T follicular helper cell (primary cell): ENCODE measurements around the gene MAP2K6.

ENCODE experiments used
- DNase-seq: peaks from one replicate; pipeline ENCODE4 v3.0.0-alpha.2; 2020; ENCODE audit warnings: low read depth
- total RNA-seq, 2 experiments: gene quantifications; one replicate each; lab custom pipeline; 2026; lab: John Stamatoyannopoulos, UW

MAP2K6 gene
- 0.83 to 16.6 reads per million in 2 experiments for total RNA-seq

DNA sequence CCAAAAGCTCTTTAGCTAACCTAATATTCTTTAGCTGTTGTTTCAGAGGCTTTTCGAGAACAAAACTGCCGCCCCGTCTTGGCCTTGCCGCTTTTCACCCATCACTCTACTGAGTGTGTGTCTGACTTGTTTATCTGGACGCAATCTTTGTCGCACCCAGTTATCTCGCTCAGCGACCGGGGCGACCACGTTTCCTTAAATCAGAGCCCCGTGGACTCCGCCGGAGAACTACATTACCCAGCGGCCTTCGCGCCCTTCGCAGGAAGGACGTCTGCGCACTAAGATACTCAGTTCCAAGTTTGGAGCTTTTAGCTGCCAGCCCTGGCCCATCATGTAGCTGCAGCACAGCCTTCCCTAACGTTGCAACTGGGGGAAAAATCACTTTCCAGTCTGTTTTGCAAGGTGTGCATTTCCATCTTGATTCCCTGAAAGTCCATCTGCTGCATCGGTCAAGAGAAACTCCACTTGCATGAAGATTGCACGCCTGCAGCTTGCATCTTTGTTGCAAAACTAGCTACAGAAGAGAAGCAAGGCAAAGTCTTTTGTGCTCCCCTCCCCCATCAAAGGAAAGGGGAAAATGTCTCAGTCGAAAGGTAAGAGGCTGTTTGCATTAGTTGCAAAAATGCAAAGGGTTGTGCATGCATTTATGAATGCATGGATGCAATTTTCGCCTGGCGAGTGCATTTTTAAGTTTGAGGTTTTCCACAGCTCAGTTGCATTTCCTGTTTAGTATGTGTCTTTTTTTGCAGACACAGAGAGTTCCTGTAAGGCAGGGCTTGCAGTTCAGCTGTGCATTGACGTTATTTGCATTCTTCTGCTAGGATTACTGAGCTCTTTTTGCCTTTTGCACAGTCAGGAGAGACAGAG lies at the start of gene MAP2K6:
TSS of gene MAP2K6 (plus strand) at position 290 of the 867 bp plus-strand sequence. CDS start at position 578, 288 bp downstream.
- peak; percentile 73 for DNase-seq

DNA sequence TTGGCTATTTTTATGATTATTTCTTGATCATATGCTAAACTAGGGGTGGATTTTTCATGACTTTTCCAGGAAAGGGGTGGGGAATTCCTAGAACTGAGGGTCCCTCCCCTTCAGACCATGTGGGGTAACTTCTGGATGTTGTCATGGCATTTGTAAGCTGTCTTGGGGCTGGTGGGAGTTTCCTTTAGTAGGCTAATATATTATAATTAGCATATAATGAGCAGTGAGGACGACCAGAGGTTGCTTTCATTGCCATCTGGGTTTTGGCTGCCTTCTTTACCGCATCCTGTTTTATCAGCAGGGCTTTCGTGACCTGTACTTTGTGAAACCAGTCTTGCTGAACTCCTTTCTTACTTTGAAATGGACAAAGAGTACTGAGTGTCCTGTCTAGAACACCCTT lies 47.2 kb upstream of the MAP2K6 start:
- DNase-seq = no peak

DNA sequence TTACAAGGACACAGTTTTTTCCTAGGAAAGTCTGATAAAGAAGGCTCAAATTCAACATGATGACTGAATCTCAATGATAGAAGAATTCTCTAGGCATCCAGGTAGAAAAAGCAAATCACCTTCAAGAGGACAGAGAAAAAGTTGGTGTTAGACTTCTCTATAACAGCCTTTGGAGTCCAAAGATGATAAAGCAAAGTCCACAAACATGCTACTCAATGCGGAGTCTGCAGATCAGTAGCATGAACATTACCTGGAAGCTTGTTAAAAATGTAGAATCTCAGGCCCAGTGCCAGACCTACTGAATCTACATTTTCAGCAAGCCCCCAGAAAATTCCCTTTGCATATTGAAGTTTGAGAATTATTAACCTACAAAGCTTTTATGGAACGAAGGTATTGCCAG lies 41.4 kb upstream of the MAP2K6 start:
- no peak for DNase-seq

DNA sequence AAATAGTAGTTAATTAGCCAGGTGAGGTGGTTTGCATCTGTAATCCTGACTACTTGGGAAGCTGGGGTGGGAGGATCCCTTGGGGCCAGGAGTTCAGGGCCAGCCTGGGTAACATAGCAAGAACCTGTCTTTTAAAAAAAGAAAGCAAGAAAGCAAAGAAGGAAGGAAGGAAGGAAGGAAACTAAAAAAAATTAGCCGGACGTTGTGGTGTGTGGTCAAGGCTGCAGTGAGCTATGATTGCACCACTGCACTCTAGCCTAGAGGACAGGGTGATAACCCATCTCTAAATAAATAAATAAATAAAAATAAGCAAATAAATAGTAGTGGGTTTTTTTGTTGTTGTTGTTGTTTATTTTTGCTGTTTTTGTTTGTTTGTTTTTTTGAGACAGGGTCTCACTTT lies 39.3 kb upstream of the MAP2K6 start:
- no peak for DNase-seq

DNA sequence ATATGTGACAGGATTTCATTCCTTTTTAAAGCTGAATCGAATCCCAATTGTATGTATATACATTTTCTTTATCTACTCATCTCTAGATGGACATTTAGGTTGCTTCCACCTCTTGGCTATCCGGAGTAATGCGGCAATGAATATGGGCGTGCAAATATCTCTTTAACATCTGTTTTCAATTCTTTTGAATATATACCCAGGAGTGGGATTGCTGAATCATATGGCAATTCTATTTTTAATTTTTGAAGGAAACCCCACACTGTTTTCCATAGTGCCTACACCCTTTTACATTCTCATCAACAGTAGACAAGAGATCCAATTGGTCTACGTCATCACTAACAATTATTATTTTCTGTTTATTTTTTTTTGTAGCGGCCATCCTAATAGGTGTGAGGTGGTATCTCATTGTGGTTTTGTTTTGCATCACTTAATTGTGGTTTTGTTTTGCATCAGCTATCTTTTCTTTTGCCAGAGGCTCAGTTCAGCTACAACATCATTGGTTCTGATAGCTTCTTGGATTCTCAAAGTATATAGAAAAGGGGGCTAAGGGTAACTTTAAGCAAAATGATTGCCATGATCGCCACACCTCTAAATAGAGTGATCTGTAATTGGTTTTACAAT lies 25.6 kb upstream of the MAP2K6 start:
- no peak for DNase-seq

GRCh38 chr17:69390795-69391501 lies 23.5 kb upstream of the MAP2K6 start:
- DNase-seq = no peak

DNA sequence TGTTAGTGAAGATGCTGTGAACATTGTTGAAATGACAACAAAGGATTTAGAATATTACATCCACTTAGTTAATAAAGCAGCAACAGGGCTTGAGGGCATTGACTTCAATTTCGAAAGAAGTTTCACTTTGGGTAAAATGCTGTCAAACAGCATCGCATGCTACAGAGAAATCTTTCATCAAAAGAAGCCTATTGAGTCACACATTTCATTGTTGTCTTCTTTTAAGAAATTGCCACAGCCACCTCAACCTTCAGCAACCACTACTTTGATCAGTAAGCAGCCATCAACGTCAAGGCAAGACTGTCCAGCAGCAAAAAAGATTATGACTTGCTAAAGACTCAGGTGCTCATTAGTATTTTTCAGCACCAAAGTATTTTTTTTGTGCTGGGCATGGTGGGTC lies 13.2 kb upstream of the MAP2K6 start:
- DNase-seq = no peak

DNA sequence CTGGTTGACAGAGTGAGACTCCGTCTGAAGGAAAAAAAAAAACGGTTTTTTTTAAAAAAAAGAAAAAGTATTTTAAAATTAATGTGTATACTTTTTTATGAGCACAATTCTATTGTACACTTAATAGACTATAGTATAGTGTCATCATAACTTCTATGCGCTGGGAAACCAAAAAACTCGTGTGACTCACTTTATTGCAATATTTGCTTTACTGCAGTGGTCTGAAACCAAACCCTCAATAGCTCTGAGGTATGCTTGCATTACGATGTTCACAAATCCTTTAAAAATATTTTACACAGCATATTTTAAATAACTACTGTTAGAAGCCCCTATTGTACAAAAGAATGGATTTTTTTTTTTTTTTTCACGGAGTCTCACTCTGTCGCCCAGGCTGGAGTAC lies 12.4 kb upstream of the MAP2K6 start:
- no peak for DNase-seq

DNA sequence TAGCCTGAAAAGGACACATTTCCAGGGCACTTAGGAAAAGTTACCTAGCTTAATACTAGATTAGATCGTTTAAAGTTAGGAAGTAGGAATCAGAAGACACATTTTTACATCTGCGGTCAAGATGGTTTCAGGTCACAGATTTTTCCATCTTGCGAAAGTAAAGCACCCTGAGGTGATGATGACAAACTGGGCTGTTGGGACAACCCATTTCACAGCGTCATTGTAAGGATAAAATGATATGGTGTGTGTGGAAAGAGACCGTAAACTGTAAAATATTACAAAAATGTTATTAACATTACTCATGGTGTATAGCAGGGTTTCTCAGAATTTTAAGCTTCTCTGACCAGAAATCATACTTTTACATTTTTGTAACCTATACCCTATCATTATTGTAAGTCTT lies 10.1 kb upstream of the MAP2K6 start:
- DNase-seq = no peak

DNA sequence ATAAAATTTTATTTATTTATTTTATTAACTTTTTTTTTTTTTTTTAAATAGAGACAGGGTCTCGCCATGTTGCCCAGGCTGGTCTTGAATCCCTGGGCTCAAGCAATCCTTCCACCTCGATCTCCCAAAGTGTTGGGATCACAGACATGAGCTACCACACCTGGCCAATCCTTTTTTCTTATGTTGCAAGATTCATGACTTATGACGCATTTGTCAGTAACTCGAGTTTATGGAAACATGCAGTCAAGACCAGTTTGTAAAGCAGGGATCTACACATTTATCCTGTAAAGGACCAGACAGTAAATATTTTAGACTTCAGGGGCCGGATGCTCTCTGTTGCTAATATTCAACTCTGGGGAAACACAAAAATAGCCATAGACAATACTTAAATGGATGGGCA lies 9.4 kb upstream of the MAP2K6 start:
- DNase-seq = no peak

- no peak for DNase-seq
Measured at GRCh38 chr17:69406941-69407340, 7.6 kb upstream of the MAP2K6 start.

DNA sequence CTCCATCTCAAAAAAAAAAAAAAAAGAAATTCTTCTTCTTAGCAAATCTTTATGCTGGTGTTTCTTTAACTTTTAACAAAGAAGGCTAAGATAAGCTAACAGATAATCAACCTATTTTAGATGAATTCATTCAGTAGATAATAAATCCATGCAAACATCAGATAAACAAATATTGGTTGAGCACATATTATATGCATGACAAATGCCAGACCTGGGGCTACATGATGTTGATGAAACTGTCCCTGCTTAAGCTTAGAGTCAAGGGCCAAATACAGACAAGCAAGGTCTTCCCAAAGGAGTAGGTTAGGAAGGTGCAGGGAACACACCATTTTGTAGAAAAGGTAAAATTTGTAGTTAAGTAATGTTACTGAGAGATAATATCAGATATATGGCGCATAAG lies 6.7 kb upstream of the MAP2K6 start:
- DNase-seq = no peak

- DNase-seq = no peak
Measured at GRCh38 chr17:69410671-69411070, 3.8 kb upstream of the MAP2K6 start.

DNA sequence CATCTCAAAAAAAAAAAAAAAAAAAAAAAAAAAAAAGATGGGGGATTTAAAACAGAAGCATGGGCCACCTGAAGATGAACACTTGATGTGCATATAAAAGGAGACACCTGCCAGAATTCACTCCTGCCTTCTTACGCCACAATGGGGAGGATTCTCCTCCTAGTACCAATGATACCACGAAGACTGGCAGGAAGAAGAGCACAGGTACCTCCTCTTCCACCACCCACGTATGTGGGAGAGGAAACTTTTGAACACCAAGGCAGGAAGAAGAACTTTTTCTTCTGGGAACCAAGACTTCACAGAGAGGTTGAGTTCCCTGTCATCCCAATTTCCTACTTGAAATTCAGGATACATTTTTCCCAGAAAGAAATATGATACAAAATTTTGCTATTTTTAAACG lies 2.7 kb upstream of the MAP2K6 start:
- DNase-seq = no peak

- DNase-seq = no peak
Measured at GRCh38 chr17:69412251-69412671, 2.2 kb upstream of the MAP2K6 start.

DNA sequence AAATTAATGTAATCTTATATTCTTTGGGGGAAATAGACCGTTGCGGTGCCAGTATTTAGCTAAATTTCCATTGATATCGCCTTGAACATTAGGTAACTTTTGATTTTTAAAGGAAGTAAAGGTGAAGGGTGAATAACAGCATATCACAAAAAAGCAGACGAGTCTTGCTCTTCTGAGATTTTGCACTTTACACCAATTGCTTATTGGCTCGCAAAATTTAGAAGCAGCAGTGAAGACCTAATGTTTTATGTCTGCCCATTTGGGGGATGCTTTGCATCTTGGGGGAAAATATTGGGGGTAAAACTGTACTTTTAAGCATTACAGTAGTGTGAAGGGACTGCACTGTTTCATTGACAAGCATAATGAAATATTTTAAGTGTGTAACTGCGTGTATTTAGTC lies 934 bp downstream of the MAP2K6 start:
- DNase-seq = no peak

- no peak for DNase-seq
Measured at GRCh38 chr17:69417545-69418483, 3.3 kb downstream of the MAP2K6 start.

- DNase-seq = no peak
Measured at GRCh38 chr17:69418535-69418934, 4.0 kb downstream of the MAP2K6 start.

GRCh38 chr17:69423450-69423849 lies 9.0 kb downstream of the MAP2K6 start:
- no peak for DNase-seq

DNA sequence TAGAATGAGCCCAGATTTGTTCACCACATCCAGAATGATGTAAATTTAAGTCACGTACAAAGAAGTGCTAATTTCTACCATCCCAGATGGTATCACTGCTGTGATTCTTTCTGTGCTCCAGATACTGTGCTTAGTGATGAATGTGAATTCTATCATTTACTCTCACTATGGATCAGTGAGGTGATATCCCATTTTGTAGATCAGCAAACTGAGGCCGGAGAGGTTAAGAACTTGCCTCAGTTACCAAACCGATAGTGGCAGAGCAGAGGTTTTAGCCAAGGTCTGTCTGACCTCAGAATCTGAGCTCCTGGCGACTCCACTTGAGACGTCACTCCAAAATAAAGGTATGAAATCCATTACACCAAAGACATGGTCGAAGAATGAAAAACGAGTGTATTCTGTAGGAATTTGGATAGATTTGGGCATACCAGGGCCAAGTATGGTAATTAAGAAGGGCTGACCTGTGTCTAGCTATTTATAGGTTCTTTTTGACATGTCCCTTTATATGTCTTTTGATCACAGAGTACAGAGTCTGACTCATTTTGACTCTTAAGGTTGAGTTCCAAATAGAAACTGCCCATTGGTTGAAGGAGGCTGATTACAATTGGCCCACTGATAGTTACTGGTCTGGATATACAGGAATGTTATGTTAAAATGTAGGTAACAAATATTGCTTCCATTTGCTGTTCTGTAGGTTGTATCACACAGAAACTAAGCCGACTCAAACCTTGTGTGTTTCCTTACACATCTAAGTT lies 10.0 kb downstream of the MAP2K6 start:
- DNase-seq = no peak

DNA sequence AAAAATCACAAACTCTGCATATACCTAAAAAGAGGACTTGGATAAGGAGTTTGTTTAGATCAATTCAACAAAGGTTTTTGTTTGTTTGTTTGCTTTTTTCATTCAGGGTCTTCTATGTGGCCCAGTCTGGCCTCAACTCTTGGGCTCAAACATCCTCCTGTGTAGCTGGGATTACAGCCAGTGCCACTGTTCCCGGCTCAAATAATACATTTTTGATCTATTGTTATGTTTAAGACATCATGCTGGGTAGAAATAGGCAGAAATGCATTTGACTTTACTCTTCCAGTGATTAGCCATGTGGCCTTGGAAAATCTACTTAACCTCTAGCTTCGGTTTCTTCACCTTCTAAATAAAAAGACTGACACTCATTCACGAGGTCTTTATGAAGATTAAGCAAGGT lies 11.5 kb downstream of the MAP2K6 start:
- DNase-seq = no peak
